IMR-90 (cell line): ENCODE data around the gene ZC3H12D. TPM values are rescaled to one million over a fixed set of nuclear protein-coding genes. Genes with fewer than 3 reads are reported as not detected.

Source experiments
- ATAC-seq: fragments of 200-7000 bp; cut with Tn5 transposase; 2 replicates; pipeline ENCODE4 v1.9.1; 2020; ENCODE audit warnings: low read depth, mild to moderate bottlenecking, moderate library complexity
- BruUV-seq: library from RNA; stranded (reverse); fragments of 400-500 nt; replicated peaks from 2 replicates; lab custom pipeline; 2021; lab: Mats Ljungman, UMichigan
- CTCF ChIA-PET: fragments of 300-600 bp; formaldehyde crosslinking; extraction: SDS; loops from one replicate; lab custom pipeline; 2021; ENCODE audit warnings: antibody characterized with exemption; lab: Yijun Ruan, JAX
- POLR2A ChIA-PET: fragments of 300-600 bp; sonication (Branson Sonifier 250); formaldehyde crosslinking; loops from one replicate; lab custom pipeline; 2022; ENCODE audit warnings: antibody characterized with exemption; ENCODE audit not compliant: unreplicated experiment; lab: Charles Lee
- DNase-seq: peaks from one replicate; pipeline ENCODE4 v3.0.0; 2013
- H2AFZ ChIP-seq: replicated peaks from 2 replicates; pipeline ENCODE3; 2013; ENCODE audit warnings: low read length, mild to moderate bottlenecking; ENCODE audit not compliant: poor library complexity
- H2AK5ac ChIP-seq: 2 replicates; pipeline ENCODE4 v1.6.1; 2013; ENCODE audit warnings: low read depth, low read length, inconsistent platforms
- H2AK9ac ChIP-seq: replicated peaks from 2 replicates; pipeline ENCODE3; 2013; ENCODE audit warnings: mild to moderate bottlenecking, low read depth, low read length, moderate library complexity; ENCODE audit not compliant: poor library complexity
- H2BK120ac ChIP-seq: 2 replicates; pipeline ENCODE4 v1.6.1; 2013; ENCODE audit warnings: low read depth, low read length, inconsistent platforms
- H2BK15ac ChIP-seq: 3 replicates; pipeline ENCODE4 v1.6.1; 2013; ENCODE audit warnings: low read depth, low read length, inconsistent platforms
- H2BK20ac ChIP-seq: 2 replicates; pipeline ENCODE4 v1.6.1; 2013; ENCODE audit warnings: low read depth, mild to moderate bottlenecking, inconsistent platforms, low read length, moderate library complexity
- H2BK5ac ChIP-seq: 2 replicates; pipeline ENCODE4 v1.6.1; 2013; ENCODE audit warnings: mild to moderate bottlenecking, low read depth, low read length, inconsistent platforms; ENCODE audit not compliant: poor library complexity, severe bottlenecking
- H3K14ac ChIP-seq: replicated peaks from 2 replicates; pipeline ENCODE4 v1.6.1; 2013; ENCODE audit warnings: low read depth, low read length, inconsistent platforms
- H3K18ac ChIP-seq: 2 replicates; pipeline ENCODE4 v1.6.1; 2013; ENCODE audit warnings: low read depth, low read length, control low read depth
- H3K23ac ChIP-seq: 2 replicates; pipeline ENCODE4 v1.6.1; 2013; ENCODE audit warnings: low read depth, low read length, inconsistent platforms
- H3K27ac ChIP-seq: 2 replicates; pipeline ENCODE4 v1.5.1; 2013; ENCODE audit warnings: mild to moderate bottlenecking, control low read depth, low read length; ENCODE audit not compliant: insufficient read depth
- H3K27me3 ChIP-seq: 2 replicates; pipeline ENCODE4 v1.6.1; 2013; ENCODE audit warnings: low read length; ENCODE audit not compliant: control insufficient read depth, insufficient read depth
- H3K36me3 ChIP-seq: 2 replicates; pipeline ENCODE4 v1.6.1; 2013; ENCODE audit warnings: low read length, mixed read lengths; ENCODE audit not compliant: control insufficient read depth, insufficient read depth
- H3K4ac ChIP-seq: 2 replicates; pipeline ENCODE4 v1.6.1; 2013; ENCODE audit warnings: low read depth, low read length, inconsistent platforms
- H3K4me1 ChIP-seq: 2 replicates; pipeline ENCODE4 v1.6.1; 2013; ENCODE audit warnings: low read length, mixed read lengths; ENCODE audit not compliant: control insufficient read depth, insufficient read depth
- H3K4me2 ChIP-seq: 2 replicates; pipeline ENCODE4 v1.6.1; 2013; ENCODE audit warnings: low read depth, mild to moderate bottlenecking, control low read depth, low read length, moderate library complexity
- H3K4me3 ChIP-seq: 2 replicates; pipeline ENCODE4 v1.5.1; 2013; ENCODE audit warnings: low read depth, mild to moderate bottlenecking, control low read depth, low read length, moderate library complexity; ENCODE audit not compliant: insufficient read depth
- H3K56ac ChIP-seq: 2 replicates; pipeline ENCODE4 v1.6.1; 2013; ENCODE audit warnings: low read length, inconsistent platforms; ENCODE audit not compliant: insufficient read depth; ENCODE audit errors: extremely low read depth
- H3K79me1 ChIP-seq, 2 experiments: 2 replicates each; pipeline ENCODE4 v1.6.1; 2013; ENCODE audit warnings: low read length in 2 of 2, inconsistent platforms in 1 of 2, low read depth in 1 of 2
- H3K9ac ChIP-seq: 2 replicates; pipeline ENCODE4 v1.6.1; 2013; ENCODE audit warnings: low read depth, low read length, control low read depth
- H3K9me1 ChIP-seq: 2 replicates; pipeline ENCODE4 v1.6.1; 2013; ENCODE audit warnings: low read length, inconsistent platforms; ENCODE audit not compliant: insufficient read depth
- H3K9me3 ChIP-seq: 2 replicates; pipeline ENCODE4 v1.6.1; 2013; ENCODE audit warnings: low read length; ENCODE audit not compliant: control insufficient read depth, insufficient read depth
- H4K20me1 ChIP-seq: 2 replicates; pipeline ENCODE4 v1.6.1; 2013; ENCODE audit warnings: low read length, inconsistent platforms; ENCODE audit not compliant: insufficient read depth
- H4K5ac ChIP-seq: 2 replicates; pipeline ENCODE4 v1.6.1; 2013; ENCODE audit warnings: mild to moderate bottlenecking, low read depth, low read length, control low read depth
- H4K8ac ChIP-seq, 2 experiments: 2 replicates each; pipeline ENCODE4 v1.6.1; 2013; ENCODE audit warnings: low read depth in 2 of 2, low read length in 2 of 2, control low read depth in 1 of 2, inconsistent platforms in 1 of 2
- H4K91ac ChIP-seq: 2 replicates; pipeline ENCODE4 v1.6.1; 2013; ENCODE audit warnings: low read depth, low read length, inconsistent platforms; ENCODE audit not compliant: insufficient read depth
- CHD1 ChIP-seq: IDR thresholded peaks from 2 replicates; pipeline ENCODE4 v1.6.1; 2012; ENCODE audit warnings: low read depth, low read length, improper control_type of control experiment
- NFE2L2 ChIP-seq: fragments of 150-350 bp; IDR thresholded peaks from 2 replicates; pipeline ENCODE4 v1.6.1; 2016; ENCODE audit warnings: low read depth, mild to moderate bottlenecking, low read length
- USF2 ChIP-seq: fragments of 150-350 bp; IDR thresholded peaks from 2 replicates; pipeline ENCODE4 v1.6.1; 2017; ENCODE audit warnings: mild to moderate bottlenecking, antibody characterized with exemption, low read length, low read depth
- WGBS, 2 experiments: methylation state at CpG; one replicate each; pipeline versions ENCODE4 v1.1.5 to v1.1.7; 2013; ENCODE audit warnings: missing lambda C conversion rate in 2 of 2; ENCODE audit not compliant: insufficient read length in 1 of 2; ENCODE audit errors: extremely low coverage in 2 of 2; 5-methylcytosine and 5-hydroxymethylcytosine counted together
- dilution Hi-C: fragments of 300-500 bp; cut with HindIII; formaldehyde crosslinking; loops from one replicate; pipeline ENCODE4 v1.14.3; 2018; ENCODE audit warnings: low sequenced_read_pairs; ENCODE audit not compliant: unreplicated experiment
- in situ Hi-C: fragments of 300-500 bp; cut with MboI; formaldehyde crosslinking; loops from 3 replicates; pipeline ENCODE4 v1.14.3; 2019; ENCODE audit warnings: low sequenced_read_pairs, inconsistent platforms, mixed read lengths
- intact Hi-C: fragments of 100-400 bp; cut with micrococcal nuclease; formaldehyde crosslinking; loops from 2 replicates; pipeline ENCODE4 v1.10.0; 2022
- polyA plus RNA-seq, 3 experiments: library from polyadenylated mRNA; depleted of rRNA; stranded (reverse); fragments of >200 nt; gene quantifications; 2 replicates each; pipeline ENCODE4 v1.2.3, GENCODE V29; 2012; ENCODE audit warnings: low replicate concordance in 1 of 3
- total RNA-seq: library from RNA; depleted of rRNA; stranded (reverse); fragments of >200 nt; gene quantifications from 2 replicates; pipeline ENCODE4 v1.2.3, GENCODE V29; 2012

ZC3H12D gene
- total and polyA plus RNA-seq, 2 of the 4 experiments (the other 2 are of a cell fraction): under 0.01 to 0.12 TPM

- Histone ChIP-seq H2AFZ (no peak overlapping the region), H3K27me3 (peaks cover 25% of the 10 kb centered on the region), H3K36me3 (no peaks in the 10 kb centered on the region), H3K4me1 (no peaks in the 10 kb centered on the region), H3K14ac (no peak overlapping the region), H4K20me1 (no peaks in the 10 kb centered on the region), H2BK5ac (no peak overlapping the region), H3K79me1 (no peaks in the 10 kb centered on the region), H4K91ac (no peak overlapping the region), H3K9me1 (no peaks in the 10 kb centered on the region), H3K9me3 (no peaks in the 10 kb centered on the region), H3K4ac (no peak overlapping the region), H3K4me3 (no peak overlapping the region), H3K9ac (no peak overlapping the region), H3K18ac (no peak overlapping the region), H2BK120ac (no peak overlapping the region), H3K23ac (no peak overlapping the region), H2BK15ac (no peak overlapping the region), H4K5ac (no peak overlapping the region), H3K4me2 (no peak overlapping the region), H2BK20ac (no peak overlapping the region), H2AK9ac (peak overlapping the region; percentile 85), H3K56ac (no peak overlapping the region), H2AK5ac (no peak overlapping the region), H3K27ac (no peak overlapping the region), H4K8ac (no peak overlapping the region)
- no TSS peak for BruUV-seq
- no peak for TF ChIP-seq NFE2L2
- TF ChIP-seq USF2: no peak
- no peak for TF ChIP-seq CHD1
- 100% methylated on average over 1 of the region's 3 CpGs; no CpG with 5 or more reads in 1 of the 2 experiments for WGBS, 2 experiments
- ATAC-seq: no peak
- intact Hi-C loops (no loop called here), in situ Hi-C loops (no loop called here), dilution Hi-C loops (no loop called here)
- CTCF ChIA-PET: no interaction called here
- POLR2A ChIA-PET: no interaction called here
- no peak for DNase-seq
Observed at GRCh38 chr6:149471801-149472200, 13.0 kb downstream of the ZC3H12D start.
